GM15510 (cell line): ENCODE measurements around the gene MMP24.

Experiments used
- POLR2A ChIP-seq: IDR thresholded peaks from 3 replicates; pipeline ENCODE4 v1.6.1; 2011; ENCODE audit warnings: borderline replicate concordance; ENCODE audit not compliant: insufficient read length; ENCODE audit errors: extremely low read depth

The MMP24 gene

GRCh38 chr20:35306931-35307517 lies 80.5 kb downstream of the MMP24 start:
- TF ChIP-seq POLR2A: no peak

- TF ChIP-seq POLR2A: no peak
These were observed 81.5 kb downstream of the MMP24 start for GRCh38 chr20:35307666-35308653.

GRCh38 chr20:35311409-35311808 lies 84.9 kb downstream of the MMP24 start:
- TF ChIP-seq POLR2A: no peak

- no peak for TF ChIP-seq POLR2A
These were observed 85.3 kb downstream of the MMP24 start for GRCh38 chr20:35311822-35312221.

GRCh38 chr20:35312318-35312717 lies 85.8 kb downstream of the MMP24 start:
- TF ChIP-seq POLR2A: no peak

- TF ChIP-seq POLR2A: no peak
These were observed 88.5 kb downstream of the MMP24 start for GRCh38 chr20:35314816-35315631.

GRCh38 chr20:35316086-35316485 lies 89.6 kb downstream of the MMP24 start:
- no peak for TF ChIP-seq POLR2A

GRCh38 chr20:35317416-35318210 lies 91.1 kb downstream of the MMP24 start:
- TF ChIP-seq POLR2A: no peak

GRCh38 chr20:35318502-35319157 lies 92.1 kb downstream of the MMP24 start:
- no peak for TF ChIP-seq POLR2A

- no peak for TF ChIP-seq POLR2A
These were observed 92.8 kb downstream of the MMP24 start for GRCh38 chr20:35319192-35319870.

- TF ChIP-seq POLR2A: no peak
These were observed 93.3 kb downstream of the MMP24 start for GRCh38 chr20:35319871-35320197.

GRCh38 chr20:35320396-35321126 lies 94.1 kb downstream of the MMP24 start:
- no peak for TF ChIP-seq POLR2A

- no peak for TF ChIP-seq POLR2A
These were observed 98.9 kb downstream of the MMP24 start for GRCh38 chr20:35325401-35325800.
